Activated T-cell treated with anti-CD3 and anti-CD28 coated beads, Interleukin-2, amount 50 U/mL, for 4 hours (primary cell): ENCODE measurements around the gene PLEKHA4. TPM values are rescaled to one million over a fixed set of nuclear protein-coding genes. Genes with fewer than 3 reads are reported as not detected.

Source experiments
- ATAC-seq, 2 donors: fragments of 200-7000 bp; cut with Tn5 transposase; one replicate each; pipeline ENCODE4 v1.10.0; 2021
- DNase-seq: peaks from one replicate; pipeline ENCODE4 v3.0.0-alpha.2; 2020
- H3K27me3 Mint-ChIP-seq: one replicate; pipeline ENCODE4 v1.8.0; 2021; ENCODE audit warnings: low read depth, mixed read lengths
- H3K36me3 Mint-ChIP-seq: one replicate; pipeline ENCODE4 v1.8.0; 2022; ENCODE audit warnings: mixed read lengths; ENCODE audit not compliant: insufficient read depth
- H3K4me1 Mint-ChIP-seq: one replicate; pipeline ENCODE4 v1.8.0; 2021; ENCODE audit warnings: low read depth, mixed read lengths
- H3K4me3 Mint-ChIP-seq: one replicate; pipeline ENCODE4 v1.8.0; 2021; ENCODE audit warnings: mild to moderate bottlenecking, moderate library complexity, mixed read lengths
- H3K9me3 Mint-ChIP-seq: one replicate; pipeline ENCODE4 v1.8.0; 2021; ENCODE audit warnings: mixed read lengths
- total RNA-seq, 3 donors: library from RNA; stranded (reverse); gene quantifications; one replicate each; pipeline ENCODE4 v1.2.1, GENCODE V29; 2021

PLEKHA4 gene
- total RNA-seq, 3 donors from 2014 or later, result 4.1 to 4.6 (median 4.6) TPM

- DNase-seq, result peak; percentile 64
- no peaks in the 10 kb centered on the region for H3K36me3 Mint-ChIP-seq
- peaks cover 20% of the 10 kb centered on the region for H3K4me1 Mint-ChIP-seq
- peaks cover 8% of the 10 kb centered on the region for H3K27me3 Mint-ChIP-seq
- no peaks in the 10 kb centered on the region for H3K9me3 Mint-ChIP-seq
- peak overlapping the region; percentile 80 for H3K4me3 Mint-ChIP-seq
- ATAC-seq, result peak; percentile 92 to 93
Measured at GRCh38 chr19:48837051-48837524, 31.3 kb downstream of the PLEKHA4 start.

GRCh38 chr19:48836089-48837017 lies 32.1 kb downstream of the PLEKHA4 start, which contains the start of gene HSD17B14:
Gene HSD17B14 (minus strand): TSS chr19:48836491. CDS start chr19:48836411, 80 bp downstream.
- Mint-ChIP-seq H3K4me1 (peaks cover 20% of the 10 kb centered on the region), H3K27me3 (peaks cover 8% of the 10 kb centered on the region), H3K9me3 (no peaks in the 10 kb centered on the region), H3K36me3 (no peaks in the 10 kb centered on the region), H3K4me3 (peak within 1 kb of the TSS; percentile 80)
- peak; percentile 14 to 30 for ATAC-seq
- no peak for DNase-seq

GRCh38 chr19:48835734-48836088 lies 32.7 kb downstream of the PLEKHA4 start:
- DNase-seq (peak; percentile 92), ATAC-seq (peak; percentile 90 to 93)
- Mint-ChIP-seq H3K27me3 (peaks cover 8% of the 10 kb centered on the region), H3K4me1 (peaks cover 20% of the 10 kb centered on the region), H3K36me3 (no peaks in the 10 kb centered on the region), H3K4me3 (peak overlapping the region; percentile 78), H3K9me3 (no peaks in the 10 kb centered on the region)

- H3K27me3 Mint-ChIP-seq, result peaks cover 8% of the 10 kb centered on the region
- no peaks in the 10 kb centered on the region for H3K36me3 Mint-ChIP-seq
- DNase-seq (no peak), ATAC-seq (no peak)
- peak overlapping the region; percentile 49 for H3K4me3 Mint-ChIP-seq
- H3K9me3 Mint-ChIP-seq, result no peaks in the 10 kb centered on the region
- H3K4me1 Mint-ChIP-seq, result peaks cover 20% of the 10 kb centered on the region
Measured at GRCh38 chr19:48833977-48834376, 34.4 kb downstream of the PLEKHA4 start.

- Mint-ChIP-seq H3K27me3 (peaks cover 8% of the 10 kb centered on the region), H3K9me3 (no peaks in the 10 kb centered on the region)
- DNase-seq, result no peak
Measured at GRCh38 chr19:48833049-48833448, 35.4 kb downstream of the PLEKHA4 start.

GRCh38 chr19:48830965-48831364 lies 37.5 kb downstream of the PLEKHA4 start:
- DNase-seq, result no peak
- Mint-ChIP-seq H3K27me3 (no peaks in the 10 kb centered on the region), H3K4me1 (peaks cover 8% of the 10 kb centered on the region), H3K4me3 (no peak overlapping the region), H3K9me3 (no peaks in the 10 kb centered on the region), H3K36me3 (no peaks in the 10 kb centered on the region)
- ATAC-seq, result no peak

More at GRCh38 chr19:48833049-48833448, 35.4 kb downstream of the PLEKHA4 start:
- Mint-ChIP-seq H3K4me1 (peaks cover 18% of the 10 kb centered on the region), H3K4me3 (no peak overlapping the region), H3K36me3 (no peaks in the 10 kb centered on the region)
- ATAC-seq, result no peak

- no peaks in the 10 kb centered on the region for H3K27me3 Mint-ChIP-seq
- no peaks in the 10 kb centered on the region for H3K36me3 Mint-ChIP-seq
- no peak for DNase-seq
- ATAC-seq, result no peak
- no peak overlapping the region for H3K4me3 Mint-ChIP-seq
- peaks cover 2% of the 10 kb centered on the region for H3K4me1 Mint-ChIP-seq
- H3K9me3 Mint-ChIP-seq, result no peaks in the 10 kb centered on the region
Measured at GRCh38 chr19:48830088-48830487, 38.3 kb downstream of the PLEKHA4 start.

GRCh38 chr19:48826606-48827020 lies 41.8 kb downstream of the PLEKHA4 start:
- Mint-ChIP-seq H3K36me3 (no peaks in the 10 kb centered on the region), H3K4me3 (no peak overlapping the region), H3K27me3 (no peaks in the 10 kb centered on the region), H3K4me1 (no peaks in the 10 kb centered on the region), H3K9me3 (no peaks in the 10 kb centered on the region)
- ATAC-seq, result no peak
- no peak for DNase-seq

- DNase-seq, result no peak
- no peaks in the 10 kb centered on the region for H3K9me3 Mint-ChIP-seq
- no peaks in the 10 kb centered on the region for H3K36me3 Mint-ChIP-seq
- no peak for ATAC-seq
- no peak overlapping the region for H3K4me3 Mint-ChIP-seq
- H3K27me3 Mint-ChIP-seq, result no peaks in the 10 kb centered on the region
- H3K4me1 Mint-ChIP-seq, result no peaks in the 10 kb centered on the region
Measured at GRCh38 chr19:48822514-48822913, 45.9 kb downstream of the PLEKHA4 start.

- Mint-ChIP-seq H3K27me3 (no peaks in the 10 kb centered on the region), H3K4me3 (no peak overlapping the region), H3K9me3 (no peaks in the 10 kb centered on the region), H3K4me1 (no peaks in the 10 kb centered on the region), H3K36me3 (no peaks in the 10 kb centered on the region)
- DNase-seq, result no peak
- no peak for ATAC-seq
Measured at GRCh38 chr19:48821633-48822032, 46.8 kb downstream of the PLEKHA4 start.

GRCh38 chr19:48819366-48819816 lies 49.0 kb downstream of the PLEKHA4 start:
- H3K9me3 Mint-ChIP-seq, result no peaks in the 10 kb centered on the region
- H3K27me3 Mint-ChIP-seq, result no peaks in the 10 kb centered on the region
- H3K4me1 Mint-ChIP-seq, result peaks cover 4% of the 10 kb centered on the region
- no peak overlapping the region for H3K4me3 Mint-ChIP-seq
- H3K36me3 Mint-ChIP-seq, result no peaks in the 10 kb centered on the region
- ATAC-seq (no peak), DNase-seq (no peak)

GRCh38 chr19:48818234-48818820 lies 50.1 kb downstream of the PLEKHA4 start:
- Mint-ChIP-seq H3K4me3 (no peak overlapping the region), H3K27me3 (no peaks in the 10 kb centered on the region), H3K36me3 (no peaks in the 10 kb centered on the region), H3K9me3 (no peaks in the 10 kb centered on the region), H3K4me1 (peaks cover 4% of the 10 kb centered on the region)
- ATAC-seq (no peak), DNase-seq (no peak)

GRCh38 chr19:48817585-48818124 lies 50.8 kb downstream of the PLEKHA4 start:
- no peaks in the 10 kb centered on the region for H3K9me3 Mint-ChIP-seq
- peaks cover 6% of the 10 kb centered on the region for H3K4me1 Mint-ChIP-seq
- no peak overlapping the region for H3K4me3 Mint-ChIP-seq
- no peaks in the 10 kb centered on the region for H3K27me3 Mint-ChIP-seq
- H3K36me3 Mint-ChIP-seq, result no peaks in the 10 kb centered on the region
- ATAC-seq, result no peak
- DNase-seq, result no peak

- DNase-seq (no peak), ATAC-seq (no peak)
- Mint-ChIP-seq H3K4me1 (peaks cover 11% of the 10 kb centered on the region), H3K9me3 (no peaks in the 10 kb centered on the region), H3K27me3 (no peaks in the 10 kb centered on the region), H3K4me3 (no peak overlapping the region), H3K36me3 (no peaks in the 10 kb centered on the region)
Measured at GRCh38 chr19:48815870-48816501, 52.4 kb downstream of the PLEKHA4 start.
